Measurements from ENCODE around the gene ACKR4.
A peak's percentile ranks its signal among the peaks of the same experiment; 100 is the strongest.

- TF ChIP-seq EP300 (IDR thresholded peaks at IDR 0.05) (no peak), CTCF (IDR thresholded peaks at IDR 0.05) (peak; percentile 63 to 82 (median 73)), POLR2A (IDR thresholded peaks at IDR 0.05; ENCODE audit: low read depth) (no peak), POLR2AphosphoS5 (IDR thresholded peaks at IDR 0.05) (no peak)
Observed at GRCh38 chr3:132641837-132642538, 44.9 kb downstream of the ACKR4 start.
